ENCODE data around the gene WDFY2.

DNA sequence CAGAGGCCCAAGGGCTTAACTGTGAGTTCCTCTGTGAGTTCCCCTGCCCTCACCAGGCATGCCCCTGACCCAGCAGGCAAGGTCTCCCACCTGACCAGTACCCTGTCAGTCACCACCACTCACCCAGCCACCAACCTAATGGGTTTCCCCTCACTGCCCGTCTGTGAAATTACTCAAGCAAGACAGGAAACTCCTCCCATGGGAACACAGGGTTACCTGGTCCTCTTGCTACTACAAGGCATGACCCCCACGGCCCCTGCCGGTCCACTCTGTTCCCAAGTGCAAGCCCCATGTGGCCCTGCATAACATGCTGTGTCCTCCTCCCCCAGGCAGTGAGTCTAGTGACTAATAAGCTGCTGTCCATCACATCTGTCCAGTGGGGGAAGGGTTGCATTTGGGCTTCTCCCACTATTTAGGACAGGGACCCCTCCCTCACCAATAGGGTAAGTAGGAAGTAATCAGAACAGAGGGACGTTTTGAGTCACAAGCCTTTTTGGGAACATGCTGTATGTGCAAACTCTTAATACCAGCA, 227.7 kb downstream of the WDFY2 start:
- TF ChIP-seq, protein P1, sequence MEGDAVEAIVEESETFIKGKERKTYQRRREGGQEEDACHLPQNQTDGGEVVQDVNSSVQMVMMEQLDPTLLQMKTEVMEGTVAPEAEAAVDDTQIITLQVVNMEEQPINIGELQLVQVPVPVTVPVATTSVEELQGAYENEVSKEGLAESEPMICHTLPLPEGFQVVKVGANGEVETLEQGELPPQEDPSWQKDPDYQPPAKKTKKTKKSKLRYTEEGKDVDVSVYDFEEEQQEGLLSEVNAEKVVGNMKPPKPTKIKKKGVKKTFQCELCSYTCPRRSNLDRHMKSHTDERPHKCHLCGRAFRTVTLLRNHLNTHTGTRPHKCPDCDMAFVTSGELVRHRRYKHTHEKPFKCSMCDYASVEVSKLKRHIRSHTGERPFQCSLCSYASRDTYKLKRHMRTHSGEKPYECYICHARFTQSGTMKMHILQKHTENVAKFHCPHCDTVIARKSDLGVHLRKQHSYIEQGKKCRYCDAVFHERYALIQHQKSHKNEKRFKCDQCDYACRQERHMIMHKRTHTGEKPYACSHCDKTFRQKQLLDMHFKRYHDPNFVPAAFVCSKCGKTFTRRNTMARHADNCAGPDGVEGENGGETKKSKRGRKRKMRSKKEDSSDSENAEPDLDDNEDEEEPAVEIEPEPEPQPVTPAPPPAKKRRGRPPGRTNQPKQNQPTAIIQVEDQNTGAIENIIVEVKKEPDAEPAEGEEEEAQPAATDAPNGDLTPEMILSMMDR (IDR thresholded peaks at IDR 0.05), result no peak
- TF ChIP-seq POLR2A (IDR thresholded peaks at IDR 0.05), result no peak
